Right ventricle myocardium superior (tissue), 1 donor: ENCODE data around the gene BTN2A1. TPM values are rescaled to one million over a fixed set of nuclear protein-coding genes. Genes with fewer than 3 reads are reported as not detected.
A peak's percentile ranks its signal among the peaks of the same experiment; 100 is the strongest.
"Not testable (repeated sequence)": the region's sequence is repeated elsewhere in the genome, so short reads cannot be mapped to it uniquely, and the experiment has no call there.

Experiments used
- ATAC-seq: fragments of 200-7000 bp; cut with Tn5 transposase; one replicate; pipeline ENCODE4 v1.9.1; 2020; ENCODE audit warnings: mild to moderate bottlenecking; ENCODE audit not compliant: poor library complexity
- DNase-seq: peaks from one replicate; pipeline ENCODE4 v3.0.0-alpha.2; 2020
- intact Hi-C: fragments of 100-400 bp; cut with DNase I; formaldehyde crosslinking; loops from one replicate; pipeline ENCODE4 v1.11.2; 2022
- long read RNA-seq: library from polyadenylated mRNA; unstranded; transcript quantifications from one replicate; pipeline ENCODE4 v2.0.0, GENCODE V29; 2021
- total RNA-seq: library from RNA; stranded (reverse); fragmentation: NEBNext Ultra II Directional; extraction: Animal tissue kit (Norgen Biotek cat#: 25700); gene quantifications from one replicate; pipeline ENCODE4 v1.2.1, GENCODE V29; 2021
- donor health status: DM: no; HTN: yes; CAD: no; lungs with severe emphysema.

The BTN2A1 gene
- total RNA-seq: 12.5 TPM
- long read RNA-seq, transcript BTN2A1-201 (8 exons, 2,920 nt): major isoform, 11 of 31 reads
- long read RNA-seq, transcript BTN2A1-203 (8 exons, 3,113 nt): minor isoform, 7 of 31 reads
- long read RNA-seq, partial matches to known transcripts: 0 of 31 reads
- long read RNA-seq, other reads (novel, unspliced or antisense): 9 of 31 reads

- intact Hi-C loops: no loop called here
- DNase-seq (peak; percentile 81), ATAC-seq (peak; percentile 99)
Measured at GRCh38 chr6:26457806-26458688, at the start of gene BTN2A1. BTN2A1 (plus strand) TSS chr6:26457955; CDS start chr6:26458637, 682 bp downstream.

DNA sequence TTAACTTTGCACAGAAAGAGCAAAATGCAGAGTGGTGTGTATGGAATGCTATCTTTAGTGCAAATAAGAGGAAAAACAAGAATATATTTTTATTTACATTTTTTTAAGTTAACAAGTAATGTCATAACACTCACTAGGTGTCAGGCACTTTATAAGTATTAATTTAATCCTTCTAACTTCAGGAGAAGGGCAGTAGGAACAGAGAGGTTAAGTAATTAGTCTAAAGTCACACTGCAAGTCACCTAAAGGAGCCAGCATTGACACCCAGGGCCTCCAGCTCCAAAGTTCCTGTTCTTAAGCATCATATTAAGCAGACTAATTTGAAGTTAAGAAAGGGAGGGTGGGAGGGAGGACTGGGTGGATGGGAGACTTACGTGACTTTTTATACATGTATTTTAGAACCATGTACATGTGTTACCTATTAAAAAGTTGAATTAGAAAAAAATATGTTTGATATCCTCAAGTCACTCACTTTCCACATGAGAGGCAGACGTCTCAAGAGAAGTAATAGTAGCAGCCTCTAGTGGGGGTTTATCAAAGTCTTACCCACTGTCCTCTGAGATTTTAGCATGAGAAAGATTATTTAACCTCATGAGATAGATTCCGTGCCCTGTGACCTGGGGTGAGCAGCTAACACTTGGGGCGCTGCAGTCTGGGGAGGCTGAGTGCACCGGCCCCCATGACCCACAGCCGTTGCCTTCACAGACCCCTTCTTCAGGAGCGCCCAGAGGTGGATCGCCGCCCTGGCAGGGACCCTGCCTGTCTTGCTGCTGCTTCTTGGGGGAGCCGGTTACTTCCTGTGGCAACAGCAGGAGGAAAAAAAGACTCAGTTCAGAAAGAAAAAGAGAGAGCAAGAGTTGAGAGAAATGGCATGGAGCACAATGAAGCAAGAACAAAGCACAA is 48.7 kb upstream of the BTN2A1 start:
- no peak for ATAC-seq
- DNase-seq: no peak
- intact Hi-C loops: no loop called here

DNA sequence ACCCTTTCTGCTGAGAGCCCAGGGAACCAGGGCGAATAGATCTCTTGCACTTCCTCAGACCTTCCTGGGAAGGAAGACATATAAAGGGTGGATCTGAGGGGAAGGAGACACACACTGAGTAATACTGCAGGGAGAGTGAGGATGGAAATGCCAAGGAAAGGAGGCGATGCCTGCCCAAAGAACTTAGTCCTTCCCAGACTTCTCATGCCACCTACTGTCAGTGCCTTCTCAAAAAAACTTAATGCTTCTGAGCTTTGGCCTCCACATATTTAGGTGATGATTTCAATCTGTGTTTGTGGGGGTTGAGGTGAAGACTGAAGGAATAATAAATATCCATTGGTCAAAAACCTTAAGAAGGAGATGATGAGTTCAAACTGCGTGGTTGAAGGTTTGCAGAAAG is 46.0 kb upstream of the BTN2A1 start:
- intact Hi-C loops: no loop called here
- no peak for ATAC-seq
- no peak for DNase-seq

- intact Hi-C loops: no loop called here
- DNase-seq: no peak
Measured at GRCh38 chr6:26412228-26412627, 45.5 kb upstream of the BTN2A1 start.

GRCh38 chr6:26412954-26413353 is 44.8 kb upstream of the BTN2A1 start:
- ATAC-seq: no peak
- intact Hi-C loops: no loop called here
- DNase-seq: no peak

More at GRCh38 chr6:26412228-26412627, 45.5 kb upstream of the BTN2A1 start:
- ATAC-seq: no peak

- intact Hi-C loops: no loop called here
- DNase-seq (no peak), ATAC-seq (no peak)
Measured at GRCh38 chr6:26414281-26414680, 43.5 kb upstream of the BTN2A1 start.

DNA sequence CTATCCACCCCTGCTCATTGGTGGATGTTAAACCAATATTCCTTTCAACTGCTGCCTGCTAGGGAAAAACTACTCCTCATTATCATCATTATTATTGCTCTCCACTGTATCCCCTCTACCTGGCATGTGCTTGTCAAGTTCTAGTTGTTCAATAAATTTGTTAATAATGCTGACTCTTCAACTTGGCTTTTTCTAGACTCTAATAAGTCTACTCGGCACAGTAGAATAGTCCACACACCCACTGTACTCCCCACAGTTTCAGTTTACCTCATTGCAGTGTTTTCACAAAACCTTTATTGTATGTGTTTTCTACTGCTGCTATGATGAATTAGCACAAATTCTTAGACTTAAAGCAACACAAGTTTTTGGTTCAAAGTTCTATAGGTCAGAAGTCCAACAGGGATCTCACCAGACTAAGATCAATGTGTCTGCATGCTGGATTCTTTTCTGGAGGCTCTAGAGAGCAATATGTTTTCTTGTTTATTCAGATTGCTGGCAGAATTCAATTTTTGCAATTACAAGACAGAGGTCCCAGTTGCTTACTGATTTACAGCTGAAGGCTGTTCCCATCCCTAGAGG is 42.6 kb upstream of the BTN2A1 start:
- DNase-seq (no peak), ATAC-seq (no peak)
- intact Hi-C loops: no loop called here

- intact Hi-C loops: no loop called here
- ATAC-seq (no peak), DNase-seq (no peak)
Measured at GRCh38 chr6:26415791-26416190, 42.0 kb upstream of the BTN2A1 start.

GRCh38 chr6:26416288-26416687 is 41.5 kb upstream of the BTN2A1 start:
- intact Hi-C loops: no loop called here
- DNase-seq: no peak
- no peak for ATAC-seq

DNA sequence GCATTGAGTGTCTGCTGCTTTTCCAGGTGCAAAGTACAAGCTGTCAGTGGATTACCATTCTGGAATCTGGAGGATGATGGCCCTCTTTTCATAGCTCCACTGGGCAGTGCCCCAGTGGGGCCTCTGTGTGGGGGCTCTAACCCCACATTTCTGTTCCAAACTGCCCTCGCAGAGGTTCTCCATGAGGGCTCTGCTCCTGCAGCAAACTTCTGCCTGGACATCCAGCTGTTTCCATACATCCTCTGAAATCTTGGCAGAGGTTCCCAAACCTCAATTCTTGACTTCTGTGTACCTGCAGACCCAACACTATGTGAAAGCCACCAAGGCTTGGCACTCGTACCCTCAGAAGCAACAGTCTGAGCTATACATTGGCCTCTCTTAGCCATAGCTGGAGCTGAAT is 39.7 kb upstream of the BTN2A1 start:
- intact Hi-C loops, DNase-seq, ATAC-seq: not testable (repeated sequence)

GRCh38 chr6:26418795-26419194 is 39.0 kb upstream of the BTN2A1 start:
- not testable (repeated sequence) for ATAC-seq, DNase-seq

GRCh38 chr6:26420688-26421171 is 37.0 kb upstream of the BTN2A1 start:
- no peak for DNase-seq
- intact Hi-C loops: no loop called here
- peak; percentile 39 for ATAC-seq

More at GRCh38 chr6:26418795-26419194, 39.0 kb upstream of the BTN2A1 start:
- intact Hi-C loops: not testable (repeated sequence)

DNA sequence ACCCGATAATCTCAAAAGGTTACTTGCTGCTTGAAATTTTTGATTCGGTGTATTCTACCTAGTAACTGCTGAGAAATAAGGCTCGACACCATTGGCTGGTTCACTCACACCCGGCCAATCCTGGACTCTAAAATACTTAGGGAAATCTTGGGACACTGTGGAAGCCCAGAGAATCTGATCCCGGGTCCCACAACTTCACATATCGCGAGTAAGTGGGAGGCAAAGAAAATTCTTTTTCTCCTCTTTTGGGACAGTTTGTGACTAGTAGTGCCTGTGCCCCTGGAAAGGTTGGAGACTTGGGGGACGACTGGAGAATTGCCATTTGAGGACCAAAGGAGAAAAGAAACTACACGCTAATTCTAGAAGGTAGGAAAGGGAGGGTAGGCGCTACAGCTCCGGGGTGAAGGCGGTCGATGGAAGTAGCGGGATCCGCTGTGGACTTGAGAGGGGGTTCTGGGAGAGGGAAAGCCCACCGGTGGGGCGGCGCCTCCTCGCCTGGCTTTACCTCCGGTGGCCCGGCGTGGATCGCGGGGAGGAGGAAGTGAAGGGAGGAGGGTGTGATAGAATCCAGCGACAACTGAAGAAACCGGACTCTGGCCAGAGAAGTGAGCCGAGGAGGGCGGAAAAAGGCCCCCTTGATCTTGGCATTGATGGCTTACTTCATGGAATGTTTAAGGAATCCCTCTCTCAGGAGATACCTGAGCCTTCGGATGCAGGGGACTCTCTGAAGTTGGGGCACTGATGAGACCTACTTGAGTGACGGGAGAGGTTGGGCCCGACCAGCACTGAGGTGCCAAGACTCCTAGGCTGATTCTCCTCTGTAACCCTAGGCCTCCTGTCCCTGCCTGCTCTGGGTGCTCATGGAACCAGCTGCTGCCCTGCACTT is 36.3 kb upstream of the BTN2A1 start:
- intact Hi-C loops: no loop called here
- ATAC-seq (peak; percentile 99), DNase-seq (peak; percentile 61)

DNA sequence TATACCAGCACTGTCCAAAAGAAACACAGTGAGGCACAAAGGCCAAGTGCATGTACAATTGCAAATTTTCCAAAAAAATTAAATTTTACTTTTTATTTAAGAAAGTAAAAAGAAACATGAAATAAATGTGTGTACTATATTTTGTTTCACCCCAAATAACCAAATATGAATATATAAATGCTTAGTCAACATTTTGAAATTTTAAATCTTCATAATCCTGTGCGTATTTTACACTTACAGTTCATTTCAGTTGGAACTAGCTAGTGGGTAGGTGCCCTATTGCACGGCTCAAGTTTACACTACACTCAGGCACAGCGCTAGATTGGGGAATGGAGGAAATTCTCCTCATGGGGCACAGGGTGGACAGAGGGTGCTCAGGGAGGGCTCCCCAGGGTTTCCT is 35.4 kb upstream of the BTN2A1 start:
- ATAC-seq (no peak), DNase-seq (no peak)
- intact Hi-C loops: no loop called here

GRCh38 chr6:26426691-26427450 is 30.9 kb upstream of the BTN2A1 start:
- intact Hi-C loops: no loop called here
- no peak for DNase-seq
- no peak for ATAC-seq

DNA sequence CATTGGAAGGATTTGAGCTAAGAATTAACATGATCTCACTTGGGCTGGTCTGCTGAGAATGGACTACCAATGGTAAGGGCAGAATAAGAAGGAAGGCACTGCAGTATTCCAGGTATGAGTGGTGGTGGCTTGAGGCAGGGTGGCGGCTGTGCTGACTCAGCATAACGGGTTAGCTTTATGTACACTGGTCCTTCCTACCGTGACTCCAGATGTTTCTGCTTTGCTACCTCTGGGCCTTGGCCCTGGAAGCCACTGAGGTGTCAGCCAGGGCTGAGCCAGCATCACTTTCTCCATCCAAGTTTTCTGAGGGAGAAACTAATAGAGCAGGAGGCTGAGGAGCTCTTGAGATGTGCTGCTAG is 30.3 kb upstream of the BTN2A1 start:
- DNase-seq (no peak), ATAC-seq (no peak)
- intact Hi-C loops: no loop called here

GRCh38 chr6:26428206-26428605 is 29.5 kb upstream of the BTN2A1 start:
- DNase-seq (no peak), ATAC-seq (no peak)
- intact Hi-C loops: no loop called here
